Loucy (cell line): Measurements from ENCODE around the gene TRAF2.

ENCODE experiments used
- CTCF ChIP-seq: fragments of 200-600 bp; sonication (generic); conservative IDR thresholded peaks from 2 replicates; pipeline ENCODE4 v1.5.1; 2014; ENCODE audit warnings: mild to moderate bottlenecking, antibody characterized with exemption, low read length
- EZH2phosphoT487 ChIP-seq: fragments of 200-600 bp; IDR thresholded peaks from 2 replicates; pipeline ENCODE4 v1.6.1; 2018; ENCODE audit warnings: antibody characterized with exemption, mild to moderate bottlenecking, moderate library complexity, borderline replicate concordance

DNA sequence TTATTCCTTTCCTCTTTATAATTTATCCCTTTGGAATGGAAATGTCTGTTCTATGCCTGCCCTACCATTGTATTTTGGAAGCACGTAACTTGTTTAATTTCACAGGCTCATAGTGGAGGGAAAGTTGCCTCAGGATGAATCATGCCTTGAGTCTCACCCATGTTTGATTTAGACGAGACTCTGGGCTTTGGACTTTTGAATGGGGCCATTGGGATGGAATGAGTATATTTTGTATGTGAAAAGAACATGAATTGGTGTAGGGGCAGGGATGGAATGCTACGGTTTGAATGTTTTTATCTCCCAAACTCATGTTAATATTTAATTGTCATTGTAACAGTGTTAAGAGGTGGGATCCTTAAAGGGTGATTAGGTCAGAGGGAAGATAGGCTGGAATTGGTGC is 48.0 kb downstream of the TRAF2 start:
- TF ChIP-seq CTCF (no peak), EZH2phosphoT487 (no peak)
